ENCODE data around the gene HEXB.
"Not testable (repeated sequence)": the region's sequence is repeated elsewhere in the genome, so short reads cannot be mapped to it uniquely, and the experiment has no call there.

- TF ChIP-seq, protein P1, sequence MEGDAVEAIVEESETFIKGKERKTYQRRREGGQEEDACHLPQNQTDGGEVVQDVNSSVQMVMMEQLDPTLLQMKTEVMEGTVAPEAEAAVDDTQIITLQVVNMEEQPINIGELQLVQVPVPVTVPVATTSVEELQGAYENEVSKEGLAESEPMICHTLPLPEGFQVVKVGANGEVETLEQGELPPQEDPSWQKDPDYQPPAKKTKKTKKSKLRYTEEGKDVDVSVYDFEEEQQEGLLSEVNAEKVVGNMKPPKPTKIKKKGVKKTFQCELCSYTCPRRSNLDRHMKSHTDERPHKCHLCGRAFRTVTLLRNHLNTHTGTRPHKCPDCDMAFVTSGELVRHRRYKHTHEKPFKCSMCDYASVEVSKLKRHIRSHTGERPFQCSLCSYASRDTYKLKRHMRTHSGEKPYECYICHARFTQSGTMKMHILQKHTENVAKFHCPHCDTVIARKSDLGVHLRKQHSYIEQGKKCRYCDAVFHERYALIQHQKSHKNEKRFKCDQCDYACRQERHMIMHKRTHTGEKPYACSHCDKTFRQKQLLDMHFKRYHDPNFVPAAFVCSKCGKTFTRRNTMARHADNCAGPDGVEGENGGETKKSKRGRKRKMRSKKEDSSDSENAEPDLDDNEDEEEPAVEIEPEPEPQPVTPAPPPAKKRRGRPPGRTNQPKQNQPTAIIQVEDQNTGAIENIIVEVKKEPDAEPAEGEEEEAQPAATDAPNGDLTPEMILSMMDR (IDR thresholded peaks at IDR 0.05) = not testable (repeated sequence)
- TF ChIP-seq TCF7L2 (IDR thresholded peaks at IDR 0.05; ENCODE audit: low read depth, low read length) = not testable (repeated sequence)
These were observed 63.7 kb downstream of the HEXB start for GRCh38 chr5:74748742-74749141.

Data from Panc1 (cell line).